Memory B cell (primary cell): ENCODE data around the gene STAG3.
"Not testable (repeated sequence)": the region's sequence is repeated elsewhere in the genome, so short reads cannot be mapped to it uniquely, and the experiment has no call there.

Experiments
- ATAC-seq: fragments of 150-1000 bp; cut with Tn5 transposase; 2 replicates; pipeline ENCODE4 v1.10.0; 2021; ENCODE audit warnings: low read depth, mild to moderate bottlenecking, moderate library complexity
- DNase-seq, 2 donors: peaks; one replicate each; pipeline ENCODE4 v3.0.0; 2022; ENCODE audit warnings: low spot score in 2 of 2
- H3K27ac Mint-ChIP-seq: one replicate; pipeline ENCODE4 v1.8.0; 2022; ENCODE audit warnings: mild to moderate bottlenecking, moderate library complexity, mixed read lengths
- H3K27me3 Mint-ChIP-seq: one replicate; pipeline ENCODE4 v1.8.0; 2022; ENCODE audit warnings: mixed read lengths
- H3K36me3 Mint-ChIP-seq: one replicate; pipeline ENCODE4 v1.8.0; 2022; ENCODE audit warnings: mild to moderate bottlenecking, mixed read lengths
- H3K4me1 Mint-ChIP-seq: one replicate; pipeline ENCODE4 v1.8.0; 2022; ENCODE audit warnings: mixed read lengths
- H3K4me3 Mint-ChIP-seq: one replicate; pipeline ENCODE4 v1.8.0; 2022; ENCODE audit warnings: mild to moderate bottlenecking, moderate library complexity, mixed read lengths
- H3K9me3 Mint-ChIP-seq: one replicate; pipeline ENCODE4 v1.8.0; 2022; ENCODE audit warnings: mixed read lengths

The STAG3 gene

DNA sequence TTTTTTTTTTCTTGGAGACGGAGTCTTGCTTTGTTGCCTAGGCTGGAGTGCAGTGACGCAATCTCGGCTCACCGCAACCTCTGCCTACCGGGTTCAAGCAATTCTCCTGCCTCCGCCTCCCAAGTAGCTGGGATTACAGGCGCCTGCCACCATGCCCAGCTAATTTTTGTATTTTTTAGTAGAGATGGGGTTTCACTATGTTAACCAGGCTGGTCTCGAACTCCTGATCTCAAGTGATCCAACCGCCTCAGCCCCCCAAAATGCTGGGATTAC, 69.1 kb downstream of the STAG3 start:
- DNase-seq, H3K27ac Mint-ChIP-seq, H3K36me3 Mint-ChIP-seq, ATAC-seq, H3K27me3 Mint-ChIP-seq, H3K9me3 Mint-ChIP-seq, H3K4me3 Mint-ChIP-seq, H3K4me1 Mint-ChIP-seq: not testable (repeated sequence)

- Mint-ChIP-seq H3K4me1 (peaks cover 10% of the 10 kb centered on the region), H3K36me3 (peaks cover 6% of the 10 kb centered on the region), H3K27ac (no peak overlapping the region), H3K27me3 (no peaks in the 10 kb centered on the region), H3K4me3 (no peak overlapping the region), H3K9me3 (no peaks in the 10 kb centered on the region)
- ATAC-seq, result no peak
- no peak for DNase-seq
Observed at GRCh38 chr7:100247152-100247757, 69.5 kb downstream of the STAG3 start.

- ATAC-seq, result no peak
- H3K27ac Mint-ChIP-seq, result no peak overlapping the region
- H3K36me3 Mint-ChIP-seq, result peaks cover 6% of the 10 kb centered on the region
- H3K9me3 Mint-ChIP-seq, result no peaks in the 10 kb centered on the region
- no peak overlapping the region for H3K4me3 Mint-ChIP-seq
- DNase-seq, result no peak
- H3K27me3 Mint-ChIP-seq, result no peaks in the 10 kb centered on the region
- H3K4me1 Mint-ChIP-seq, result peaks cover 6% of the 10 kb centered on the region
Observed at GRCh38 chr7:100248483-100248882, 70.8 kb downstream of the STAG3 start.

GRCh38 chr7:100257017-100257416, 79.3 kb downstream of the STAG3 start:
- Mint-ChIP-seq H3K4me3 (no peak overlapping the region), H3K27ac (no peak overlapping the region), H3K27me3 (no peaks in the 10 kb centered on the region), H3K36me3 (peaks cover 3% of the 10 kb centered on the region), H3K4me1 (peaks cover under 1% of the 10 kb centered on the region), H3K9me3 (no peaks in the 10 kb centered on the region)
- ATAC-seq, result no peak
- no peak for DNase-seq

DNA sequence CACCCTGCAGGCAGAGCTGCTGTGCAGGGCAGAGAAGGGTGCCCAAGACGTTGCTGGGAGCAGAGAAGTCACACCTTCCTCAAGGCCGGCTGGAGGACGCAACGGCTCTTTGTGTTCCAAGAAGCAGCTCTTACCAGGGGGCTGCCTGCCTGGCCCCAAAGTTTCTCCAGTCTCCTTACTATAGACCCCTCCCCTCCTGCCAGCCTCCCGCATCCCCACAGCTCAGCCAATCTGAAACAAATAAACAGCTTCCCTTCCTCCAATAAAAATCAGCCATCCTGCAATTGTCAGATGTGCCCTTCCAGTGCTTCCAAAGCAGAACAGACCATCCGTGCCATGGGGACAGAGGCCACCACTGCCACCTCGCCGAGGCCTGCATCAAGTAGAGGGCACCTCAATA, 82.3 kb downstream of the STAG3 start:
- not testable (repeated sequence) for H3K9me3 Mint-ChIP-seq, H3K27ac Mint-ChIP-seq, H3K4me1 Mint-ChIP-seq, DNase-seq, ATAC-seq, H3K4me3 Mint-ChIP-seq, H3K27me3 Mint-ChIP-seq, H3K36me3 Mint-ChIP-seq

DNA sequence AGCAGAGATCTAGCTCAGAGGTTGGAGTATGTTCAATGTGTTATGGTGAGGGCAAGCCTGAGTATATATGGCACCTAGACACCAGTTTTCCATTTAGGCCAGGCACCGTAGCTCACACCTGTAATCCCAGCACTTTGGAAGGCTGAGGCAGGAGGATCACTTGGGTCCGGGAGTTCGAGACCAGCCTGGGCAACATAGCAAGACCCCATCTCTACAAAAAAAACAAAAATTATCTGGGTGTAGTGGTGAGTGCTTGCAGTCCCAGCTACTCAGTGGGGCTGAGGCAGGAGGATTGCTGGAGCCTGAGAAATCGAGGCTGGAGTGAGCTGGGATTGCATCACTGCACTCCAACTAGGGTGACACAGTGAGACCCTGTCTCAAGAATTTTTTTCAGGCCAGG, 85.2 kb downstream of the STAG3 start:
- H3K36me3 Mint-ChIP-seq, H3K9me3 Mint-ChIP-seq, H3K4me3 Mint-ChIP-seq, H3K27ac Mint-ChIP-seq, H3K27me3 Mint-ChIP-seq, DNase-seq, ATAC-seq: not testable (repeated sequence)
- peaks cover 11% of the 10 kb centered on the region for H3K4me1 Mint-ChIP-seq
